KBM-7 (cell line): Measurements from ENCODE around the gene ACOX2.
A peak's percentile ranks its signal among the peaks of the same experiment; 100 is the strongest.

ENCODE experiments used
- DNase-seq: peaks from one replicate; pipeline ENCODE4 v3.0.0-alpha.2; 2015
- in situ Hi-C: fragments of 300-500 bp; cut with MboI; formaldehyde crosslinking; loops from 2 replicates; pipeline ENCODE4 v1.14.3; 2020; ENCODE audit warnings: low sequenced_read_pairs, low pct_unique_long_range_greater_than_20kb, mixed read lengths

Gene ACOX2

GRCh38 chr3:58536501-58537411 is at the start of gene ACOX2:
ACOX2 (minus strand) TSS chr3:58537190; CDS start chr3:58535106, 2,084 bp downstream.
- in situ Hi-C loops = loop anchor here (25.0 kb wide), 3 partner anchors 99 to 349 kb away; partner anchors contain the start of genes HTD2, PDHB and RPP14
- no peak for DNase-seq

- in situ Hi-C loops = no loop called here
Measured at GRCh38 chr3:58585994-58586393, 49.0 kb upstream of the ACOX2 start.

GRCh38 chr3:58585005-58585786 is 48.2 kb upstream of the ACOX2 start:
- DNase-seq = peak; percentile 81
- in situ Hi-C loops = no loop called here

More at GRCh38 chr3:58585994-58586393, 49.0 kb upstream of the ACOX2 start:
- peak; percentile 43 for DNase-seq

- peak; percentile 33 for DNase-seq
- in situ Hi-C loops = no loop called here
Measured at GRCh38 chr3:58584690-58585004, 47.7 kb upstream of the ACOX2 start.

GRCh38 chr3:58581328-58582091 is 44.5 kb upstream of the ACOX2 start:
- in situ Hi-C loops = no loop called here
- peak; percentile 43 for DNase-seq

- in situ Hi-C loops = no loop called here
Measured at GRCh38 chr3:58580826-58581327, 43.9 kb upstream of the ACOX2 start.

GRCh38 chr3:58578873-58579272 is 41.9 kb upstream of the ACOX2 start:
- in situ Hi-C loops = no loop called here

More at GRCh38 chr3:58580826-58581327, 43.9 kb upstream of the ACOX2 start:
- no peak for DNase-seq

GRCh38 chr3:58577269-58577821 is 40.4 kb upstream of the ACOX2 start, which contains the start of gene FAM107A:
FAM107A (minus strand) TSS chr3:58577391; CDS start chr3:58569860, 7,531 bp downstream.
- DNase-seq = no peak
- in situ Hi-C loops = no loop called here

More at GRCh38 chr3:58578873-58579272, 41.9 kb upstream of the ACOX2 start:
- DNase-seq = no peak

GRCh38 chr3:58576716-58577115 is 39.7 kb upstream of the ACOX2 start:
- in situ Hi-C loops = no loop called here
- no peak for DNase-seq

GRCh38 chr3:58575971-58576652 is 39.1 kb upstream of the ACOX2 start:
- in situ Hi-C loops = no loop called here

GRCh38 chr3:58574682-58575081 is 37.7 kb upstream of the ACOX2 start:
- in situ Hi-C loops = no loop called here
- DNase-seq = no peak

More at GRCh38 chr3:58575971-58576652, 39.1 kb upstream of the ACOX2 start:
- no peak for DNase-seq

GRCh38 chr3:58574106-58574505 is 37.1 kb upstream of the ACOX2 start:
- in situ Hi-C loops = no loop called here

GRCh38 chr3:58573640-58574039 is 36.6 kb upstream of the ACOX2 start:
- in situ Hi-C loops = no loop called here

More at GRCh38 chr3:58574106-58574505, 37.1 kb upstream of the ACOX2 start:
- no peak for DNase-seq

GRCh38 chr3:58572634-58573230 is 35.7 kb upstream of the ACOX2 start:
- in situ Hi-C loops = no loop called here
- no peak for DNase-seq

More at GRCh38 chr3:58573640-58574039, 36.6 kb upstream of the ACOX2 start:
- DNase-seq = no peak

GRCh38 chr3:58572013-58572633 is 35.1 kb upstream of the ACOX2 start:
- in situ Hi-C loops = no loop called here
- no peak for DNase-seq

GRCh38 chr3:58570851-58571250 is 33.9 kb upstream of the ACOX2 start:
- in situ Hi-C loops = no loop called here
- no peak for DNase-seq

GRCh38 chr3:58569287-58570001 is 32.5 kb upstream of the ACOX2 start:
- in situ Hi-C loops = no loop called here
- no peak for DNase-seq
